Hypothalamus (tissue), 51 donors: ENCODE results near the gene TMPRSS4.

Experiments used
- DNase-seq, 51 donors: peaks; one replicate each; lab custom pipeline; 2025; lab: John Stamatoyannopoulos, UW

Gene TMPRSS4

GRCh38 chr11:118073554-118073953 is 3.3 kb upstream of the TMPRSS4 start:
- no peak for DNase-seq

GRCh38 chr11:118074091-118074685 is 2.7 kb upstream of the TMPRSS4 start:
- no peak for DNase-seq

- DNase-seq: no peak
Observed at GRCh38 chr11:118074785-118075184, 2.1 kb upstream of the TMPRSS4 start.

GRCh38 chr11:118078911-118079411 is 2.1 kb downstream of the TMPRSS4 start:
- DNase-seq: no peak

- DNase-seq: no peak
Observed at GRCh38 chr11:118079491-118079890, 2.6 kb downstream of the TMPRSS4 start.

GRCh38 chr11:118080296-118080695 is 3.4 kb downstream of the TMPRSS4 start:
- no peak for DNase-seq

GRCh38 chr11:118081241-118081958 is 4.5 kb downstream of the TMPRSS4 start:
- DNase-seq: no peak

GRCh38 chr11:118082880-118083552 is 6.1 kb downstream of the TMPRSS4 start:
- DNase-seq: no peak

GRCh38 chr11:118084247-118084646 is 7.4 kb downstream of the TMPRSS4 start:
- peak in 1 of 51 donors; percentile 44 for DNase-seq

- DNase-seq: no peak
Observed at GRCh38 chr11:118084656-118085055, 7.8 kb downstream of the TMPRSS4 start.

- DNase-seq: no peak
Observed at GRCh38 chr11:118086913-118087768, 10.3 kb downstream of the TMPRSS4 start, which contains the start of gene SMIM35. Gene SMIM35 (minus strand): TSS chr11:118086963. CDS start chr11:118086757, 206 bp downstream.

GRCh38 chr11:118087931-118088330 is 11.1 kb downstream of the TMPRSS4 start:
- no peak for DNase-seq

GRCh38 chr11:118088531-118088930 is 11.7 kb downstream of the TMPRSS4 start:
- DNase-seq: peak in 1 of 51 donors; percentile 10

- DNase-seq: no peak
Observed at GRCh38 chr11:118090545-118091162, 13.8 kb downstream of the TMPRSS4 start.

- DNase-seq: no peak
Observed at GRCh38 chr11:118091690-118092089, 14.8 kb downstream of the TMPRSS4 start.

GRCh38 chr11:118092907-118093571 is 16.2 kb downstream of the TMPRSS4 start:
- no peak for DNase-seq

GRCh38 chr11:118095493-118095892 is 18.6 kb downstream of the TMPRSS4 start:
- no peak for DNase-seq

- no peak for DNase-seq
Observed at GRCh38 chr11:118095967-118096367, 19.1 kb downstream of the TMPRSS4 start.

- peak in 5 of 51 donors; percentile 8 to 70 (median 24) for DNase-seq
Observed at GRCh38 chr11:118098996-118099837, 22.3 kb downstream of the TMPRSS4 start.
